Gastrocnemius medialis (tissue), 4 donors: ENCODE data around the gene BARX2. TPM values are rescaled to one million over a fixed set of nuclear protein-coding genes. Genes with fewer than 3 reads are reported as not detected.

ENCODE experiments used
- ATAC-seq, 2 donors: fragments of 150-250 bp; one replicate each; pipeline ENCODE4 v1.9.1; 2016
- DNase-seq, 2 donors: peaks; one replicate each; pipeline ENCODE4 v3.0.0-alpha.2; 2019
- H3K27ac ChIP-seq, 4 donors: fragments of 200-600 bp; sonication (generic); 1 replicate in 1 of 4; 2 replicates in 3 of 4; pipeline ENCODE4 v1.5.1; 2016 to 2018; ENCODE audit warnings: mild to moderate bottlenecking in 2 of 4, moderate library complexity in 1 of 4
- H3K27me3 ChIP-seq, 3 donors: fragments of 200-600 bp; sonication (generic) in 2 of 3; 1 replicate in 1 of 3; 2 replicates in 2 of 3; pipeline versions ENCODE4 v1.5.1 to v1.6.0; 2016 to 2019; ENCODE audit warnings: mild to moderate bottlenecking in 1 of 3, moderate library complexity in 1 of 3
- H3K36me3 ChIP-seq, 2 donors: fragments of 200-600 bp; sonication (generic) in 1 of 2; one replicate each; pipeline ENCODE4 v1.5.1; 2017 to 2018
- H3K4me1 ChIP-seq, 2 donors: fragments of 200-600 bp; sonication (generic) in 1 of 2; one replicate each; pipeline ENCODE4 v1.5.1; 2016 to 2017; ENCODE audit warnings: mild to moderate bottlenecking in 2 of 2
- H3K4me3 ChIP-seq, 4 donors: fragments of 200-600 bp; sonication (generic) in 3 of 4; 1 replicate in 1 of 4; 2 replicates in 3 of 4; pipeline ENCODE4 v1.5.1; 2016 to 2019; ENCODE audit warnings: mild to moderate bottlenecking in 2 of 4
- H3K9me3 ChIP-seq, 3 donors: fragments of 200-600 bp; sonication (generic) in 2 of 3; 1 replicate in 1 of 3; 2 replicates in 2 of 3; pipeline ENCODE4 v1.5.1; 2016 to 2019
- CTCF ChIP-seq, 5 experiments: fragments of 450-650 bp in 3 of 5; fragments of 200-600 bp in 2 of 5; sonication (generic) in 2 of 5; IDR thresholded peaks in 4 of 5; conservative IDR thresholded peaks in 1 of 5; 1 replicate in 4 of 5; 2 replicates in 1 of 5; pipeline ENCODE4 v1.5.1; 2016 to 2019; ENCODE audit warnings: antibody characterized with exemption in 5 of 5, mild to moderate bottlenecking in 3 of 5, moderate library complexity in 3 of 5
- POLR2A ChIP-seq, 2 donors: fragments of 450-650 bp; IDR thresholded peaks; one replicate each; pipeline ENCODE4 v1.6.1; 2017; ENCODE audit warnings: antibody characterized with exemption in 2 of 2, mild to moderate bottlenecking in 2 of 2, moderate library complexity in 2 of 2
- in situ Hi-C, 4 donors: fragments of 200-750 bp; cut with MboI; loops; one replicate each; pipeline versions ENCODE4 v1.15.0 to v1.8.0; 2017; ENCODE audit warnings: low sequenced_read_pairs in 4 of 4
- intact Hi-C: fragments of 100-400 bp; cut with DNase I; formaldehyde crosslinking; loops from one replicate; pipeline ENCODE4 v1.15.1; 2023; ENCODE audit warnings: low total_unique reads
- total RNA-seq, 4 donors: library from RNA; depleted of rRNA; stranded (reverse); fragments of >200 nt; gene quantifications; one replicate each; pipeline versions ENCODE4 v1.1.0 to v1.2.3, GENCODE V29; 2016

Gene BARX2
- total RNA-seq, 4 donors from 2014 or later, result 1.2 to 4.4 TPM; not detected in 2

- TF ChIP-seq POLR2A (IDR thresholded peaks at IDR 0.05) (no peak), CTCF (IDR thresholded peaks at IDR 0.05 in 4 of 5, conservative IDR thresholded peaks at IDR 0.05 in 1 of 5) (no peak)
These were observed 26.8 kb upstream of the BARX2 start for GRCh38 chr11:129348813-129349212.

GRCh38 chr11:129352676-129353075, 23.0 kb upstream of the BARX2 start:
- no peaks in the 10 kb centered on the region for H3K4me1 ChIP-seq
- intact Hi-C loops, result no loop called here
- H3K27me3 ChIP-seq, result no peaks in the 10 kb centered on the region
- DNase-seq (no peak), ATAC-seq (no peak)
- H3K27ac ChIP-seq, result no peak overlapping the region
- TF ChIP-seq POLR2A (IDR thresholded peaks at IDR 0.05), result no peak
- no peak for TF ChIP-seq CTCF (IDR thresholded peaks at IDR 0.05 in 4 of 5, conservative IDR thresholded peaks at IDR 0.05 in 1 of 5)
- H3K4me3 ChIP-seq, result no peak overlapping the region
- no peaks in the 10 kb centered on the region for H3K9me3 ChIP-seq
- in situ Hi-C loops, result loop anchor here in 2 of 4 donors (25.0 kb wide), 1 partner anchor 385 kb away; no protein-coding TSS in a partner anchor
- H3K36me3 ChIP-seq, result no peaks in the 10 kb centered on the region

More at GRCh38 chr11:129348813-129349212, 26.8 kb upstream of the BARX2 start:
- Histone ChIP-seq H3K4me3 (no peak overlapping the region), H3K27ac (no peak overlapping the region), H3K9me3 (no peaks in the 10 kb centered on the region), H3K27me3 (no peaks in the 10 kb centered on the region), H3K4me1 (no peaks in the 10 kb centered on the region), H3K36me3 (no peaks in the 10 kb centered on the region)
- DNase-seq (no peak), ATAC-seq (no peak)
- in situ Hi-C loops, result loop anchor here in 1 of 4 donors (25.0 kb wide), 2 partner anchors 337 to 462 kb away; partner anchors contain the start of gene KCNJ5
- intact Hi-C loops, result no loop called here

- in situ Hi-C loops, result loop anchor here in 2 of 4 donors (25.0 kb wide), 1 partner anchor 383 kb away; no protein-coding TSS in a partner anchor
- Histone ChIP-seq H3K4me1 (no peaks in the 10 kb centered on the region), H3K27me3 (no peaks in the 10 kb centered on the region), H3K27ac (no peak overlapping the region), H3K9me3 (no peaks in the 10 kb centered on the region), H3K4me3 (no peak overlapping the region), H3K36me3 (no peaks in the 10 kb centered on the region)
- TF ChIP-seq POLR2A (IDR thresholded peaks at IDR 0.05) (no peak), CTCF (IDR thresholded peaks at IDR 0.05 in 4 of 5, conservative IDR thresholded peaks at IDR 0.05 in 1 of 5) (no peak)
- no peak for ATAC-seq
- intact Hi-C loops, result no loop called here
- no peak for DNase-seq
These were observed 21.0 kb upstream of the BARX2 start for GRCh38 chr11:129354691-129355090.

GRCh38 chr11:129359748-129360147, 15.9 kb upstream of the BARX2 start:
- no peak for DNase-seq
- in situ Hi-C loops (loop anchor here (10.0 to 25.0 kb wide), 2 partner anchors 378 to 395 kb away; no protein-coding TSS in a partner anchor), intact Hi-C loops (no loop called here)
- Histone ChIP-seq H3K9me3 (no peaks in the 10 kb centered on the region), H3K27ac (no peak overlapping the region), H3K4me1 (no peaks in the 10 kb centered on the region), H3K36me3 (no peaks in the 10 kb centered on the region), H3K27me3 (peaks cover 0 to 13% (median 8%) of the 10 kb centered on the region in 3 donors), H3K4me3 (no peak overlapping the region)
- TF ChIP-seq POLR2A (IDR thresholded peaks at IDR 0.05) (no peak), CTCF (IDR thresholded peaks at IDR 0.05 in 4 of 5, conservative IDR thresholded peaks at IDR 0.05 in 1 of 5) (no peak)
- ATAC-seq, result no peak
